Measurements from ENCODE around the gene FHIP2A. TPM values are rescaled to one million over a fixed set of nuclear protein-coding genes. Genes with fewer than 3 reads are reported as not detected.
A peak's percentile ranks its signal among the peaks of the same experiment; 100 is the strongest.

FHIP2A gene
- total RNA-seq, 1 experiment from 2014 or later = 7.8 TPM

DNA sequence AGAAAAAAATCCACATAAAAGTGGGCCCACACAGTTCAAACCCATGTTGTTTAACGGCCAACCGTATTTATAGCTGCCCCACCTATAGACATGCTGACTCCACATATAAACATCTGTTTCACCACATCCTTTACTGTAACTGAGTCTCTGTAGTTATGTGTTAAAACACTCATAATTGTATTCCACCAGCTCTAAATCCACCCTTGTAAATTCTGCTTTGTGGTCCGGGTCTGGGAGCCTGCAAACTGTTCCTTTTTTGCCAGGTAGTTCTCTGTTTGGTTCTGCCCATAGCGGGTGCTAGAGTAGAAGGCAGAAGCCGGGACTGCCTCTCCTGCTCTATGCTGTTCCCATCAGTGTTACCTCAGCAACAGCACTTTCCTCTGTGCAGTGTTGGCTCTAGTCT, 20.2 kb upstream of the FHIP2A start:
- DNase-seq = no peak
- H3K4me3 ChIP-seq (ENCODE audit: insufficient read depth, low read depth, low read length) = no peak overlapping the region
- no peaks in the 10 kb centered on the region for H3K36me3 ChIP-seq (replicated peaks; ENCODE audit: control insufficient read depth, insufficient read depth, low read length)
- no peaks in the 10 kb centered on the region for H3K27me3 ChIP-seq (ENCODE audit: control insufficient read depth, insufficient read depth, low read length)

DNA sequence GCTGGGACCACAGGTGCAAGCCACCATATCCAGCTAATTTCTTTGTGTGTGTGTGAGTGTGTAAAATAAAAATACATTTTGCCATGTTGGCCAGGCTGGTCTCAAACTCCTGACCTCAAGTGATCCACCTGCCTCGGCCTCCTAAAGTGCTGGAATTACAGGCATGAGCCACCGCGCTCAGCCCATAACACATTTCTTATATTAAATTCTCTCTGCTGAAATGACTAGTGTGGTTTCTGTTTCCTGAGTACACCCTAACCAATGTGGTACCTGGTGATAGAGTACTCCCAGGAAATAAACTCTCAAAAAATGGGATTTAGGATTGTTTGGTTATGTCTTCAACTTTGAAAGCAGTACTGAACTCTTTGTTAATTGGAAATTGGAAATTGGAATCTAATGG, 19.4 kb upstream of the FHIP2A start:
- DNase-seq = no peak
- no peaks in the 10 kb centered on the region for H3K36me3 ChIP-seq (replicated peaks; ENCODE audit: control insufficient read depth, insufficient read depth, low read length)
- H3K27me3 ChIP-seq (ENCODE audit: control insufficient read depth, insufficient read depth, low read length) = no peaks in the 10 kb centered on the region
- no peak overlapping the region for H3K4me3 ChIP-seq (ENCODE audit: insufficient read depth, low read depth, low read length)

GRCh38 chr10:114806562-114807391, 14.8 kb upstream of the FHIP2A start:
- no peak for DNase-seq
- H3K27me3 ChIP-seq (ENCODE audit: control insufficient read depth, insufficient read depth, low read length) = no peaks in the 10 kb centered on the region
- no peaks in the 10 kb centered on the region for H3K36me3 ChIP-seq (replicated peaks; ENCODE audit: control insufficient read depth, insufficient read depth, low read length)

GRCh38 chr10:114808982-114809381, 12.6 kb upstream of the FHIP2A start:
- H3K4me3 ChIP-seq (ENCODE audit: insufficient read depth, low read depth, low read length) = no peak overlapping the region

More at GRCh38 chr10:114806562-114807391, 14.8 kb upstream of the FHIP2A start:
- no peak overlapping the region for H3K4me3 ChIP-seq (ENCODE audit: insufficient read depth, low read depth, low read length)

DNA sequence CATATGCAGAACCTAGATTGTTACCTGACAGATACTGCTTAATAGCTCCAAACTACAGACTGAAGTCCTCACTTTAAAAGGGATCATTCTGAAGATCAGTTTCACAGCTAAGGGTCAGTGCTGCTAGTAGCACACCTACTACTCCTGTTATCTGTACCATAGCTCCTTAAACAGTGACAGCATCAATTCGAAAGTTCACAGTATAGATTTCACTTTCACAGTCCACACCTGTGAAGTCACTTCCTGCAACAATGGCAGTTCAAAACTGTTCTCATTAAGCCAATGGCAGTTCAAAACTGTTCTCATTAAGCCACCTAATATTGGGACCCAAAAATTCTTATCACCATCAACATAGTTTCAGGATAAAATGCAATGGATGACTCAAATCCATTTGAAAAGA, 10.7 kb upstream of the FHIP2A start:
- Histone ChIP-seq H3K36me3 (replicated peaks; ENCODE audit: control insufficient read depth, insufficient read depth, low read length) (no peaks in the 10 kb centered on the region), H3K4me3 (ENCODE audit: insufficient read depth, low read depth, low read length) (no peak overlapping the region), H3K27me3 (ENCODE audit: control insufficient read depth, insufficient read depth, low read length) (no peaks in the 10 kb centered on the region)
- DNase-seq = no peak

More at GRCh38 chr10:114808982-114809381, 12.6 kb upstream of the FHIP2A start:
- no peak for DNase-seq
- Histone ChIP-seq H3K36me3 (replicated peaks; ENCODE audit: control insufficient read depth, insufficient read depth, low read length) (no peaks in the 10 kb centered on the region), H3K27me3 (ENCODE audit: control insufficient read depth, insufficient read depth, low read length) (no peaks in the 10 kb centered on the region)

- Histone ChIP-seq H3K36me3 (replicated peaks; ENCODE audit: control insufficient read depth, insufficient read depth, low read length) (no peaks in the 10 kb centered on the region), H3K4me3 (ENCODE audit: insufficient read depth, low read depth, low read length) (no peak overlapping the region), H3K27me3 (ENCODE audit: control insufficient read depth, insufficient read depth, low read length) (no peaks in the 10 kb centered on the region)
- no peak for DNase-seq
Measured at GRCh38 chr10:114811862-114812261, 9.7 kb upstream of the FHIP2A start.

GRCh38 chr10:114815791-114816190, 5.8 kb upstream of the FHIP2A start:
- H3K4me3 ChIP-seq (ENCODE audit: insufficient read depth, low read depth, low read length) = no peak overlapping the region
- no peaks in the 10 kb centered on the region for H3K36me3 ChIP-seq (replicated peaks; ENCODE audit: control insufficient read depth, insufficient read depth, low read length)
- no peaks in the 10 kb centered on the region for H3K27me3 ChIP-seq (ENCODE audit: control insufficient read depth, insufficient read depth, low read length)
- DNase-seq = no peak

- H3K27me3 ChIP-seq (ENCODE audit: control insufficient read depth, insufficient read depth, low read length) = no peaks in the 10 kb centered on the region
- H3K36me3 ChIP-seq (replicated peaks; ENCODE audit: control insufficient read depth, insufficient read depth, low read length) = no peaks in the 10 kb centered on the region
- DNase-seq = peak; percentile 26
- H3K4me3 ChIP-seq (ENCODE audit: insufficient read depth, low read depth, low read length) = no peak overlapping the region
Measured at GRCh38 chr10:114816308-114816707, 5.3 kb upstream of the FHIP2A start.

DNA sequence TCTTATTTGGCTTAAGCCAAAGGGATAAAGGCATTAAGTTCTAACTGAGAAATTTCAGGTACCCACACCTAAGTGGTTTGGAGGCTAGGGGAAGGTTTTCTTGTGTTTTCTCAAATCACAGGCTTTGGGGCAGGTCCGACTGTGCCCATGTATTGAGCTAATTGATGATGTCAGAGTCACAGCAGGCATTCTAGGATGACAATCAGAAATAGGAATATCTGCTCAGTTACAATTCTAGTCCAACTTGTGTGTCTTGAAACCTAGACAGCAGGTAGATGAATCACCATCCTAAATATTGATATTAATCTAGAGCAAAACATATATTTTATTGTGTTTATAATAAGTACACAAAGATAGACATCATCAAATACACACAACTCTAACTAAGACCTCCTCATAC, 2.3 kb upstream of the FHIP2A start:
- H3K27me3 ChIP-seq (ENCODE audit: control insufficient read depth, insufficient read depth, low read length) = no peaks in the 10 kb centered on the region
- no peaks in the 10 kb centered on the region for H3K36me3 ChIP-seq (replicated peaks; ENCODE audit: control insufficient read depth, insufficient read depth, low read length)
- H3K4me3 ChIP-seq (ENCODE audit: insufficient read depth, low read depth, low read length) = no peak overlapping the region
- DNase-seq = no peak

GRCh38 chr10:114821915-114822443, 399 bp downstream of the FHIP2A start:
- peak; percentile 74 for DNase-seq
- Histone ChIP-seq H3K4me3 (ENCODE audit: insufficient read depth, low read depth, low read length) (peak overlapping the region; percentile 74), H3K27me3 (ENCODE audit: control insufficient read depth, insufficient read depth, low read length) (no peaks in the 10 kb centered on the region), H3K36me3 (replicated peaks; ENCODE audit: control insufficient read depth, insufficient read depth, low read length) (no peaks in the 10 kb centered on the region; the same call in 1 of the 2 replicates)

- no peaks in the 10 kb centered on the region; the same call in 1 of the 2 replicates for H3K36me3 ChIP-seq (replicated peaks; ENCODE audit: control insufficient read depth, insufficient read depth, low read length)
- DNase-seq = peak; percentile 73
- no peaks in the 10 kb centered on the region for H3K27me3 ChIP-seq (ENCODE audit: control insufficient read depth, insufficient read depth, low read length)
- peak overlapping the region; percentile 74 for H3K4me3 ChIP-seq (ENCODE audit: insufficient read depth, low read depth, low read length)
Measured at GRCh38 chr10:114822444-114823076, 980 bp downstream of the FHIP2A start.

DNA sequence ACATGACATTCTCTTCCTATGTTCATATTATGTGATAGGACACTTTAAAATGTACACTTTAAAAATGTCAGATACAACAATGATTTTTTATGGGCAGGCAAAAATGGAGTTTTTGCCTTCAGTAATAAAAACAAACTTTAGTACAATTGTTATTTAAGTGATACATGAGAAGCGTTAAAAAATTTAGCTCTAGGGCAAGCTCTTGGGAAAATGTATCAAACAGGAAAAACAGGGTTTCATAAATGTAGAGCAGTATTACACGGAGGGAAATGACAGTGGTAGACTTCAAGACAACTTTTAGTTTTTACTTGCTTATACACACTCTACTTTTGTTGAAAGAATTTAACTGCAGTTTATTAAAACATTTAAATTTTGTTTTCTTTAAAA, 1.5 kb downstream of the FHIP2A start:
- Histone ChIP-seq H3K27me3 (ENCODE audit: control insufficient read depth, insufficient read depth, low read length) (no peaks in the 10 kb centered on the region), H3K4me3 (ENCODE audit: insufficient read depth, low read depth, low read length) (peak overlapping the region; percentile 74), H3K36me3 (replicated peaks; ENCODE audit: control insufficient read depth, insufficient read depth, low read length) (no peaks in the 10 kb centered on the region; the same call in 1 of the 2 replicates)
- DNase-seq = no peak

GRCh38 chr10:114824391-114824790, 2.8 kb downstream of the FHIP2A start:
- H3K27me3 ChIP-seq (ENCODE audit: control insufficient read depth, insufficient read depth, low read length) = no peaks in the 10 kb centered on the region

DNA sequence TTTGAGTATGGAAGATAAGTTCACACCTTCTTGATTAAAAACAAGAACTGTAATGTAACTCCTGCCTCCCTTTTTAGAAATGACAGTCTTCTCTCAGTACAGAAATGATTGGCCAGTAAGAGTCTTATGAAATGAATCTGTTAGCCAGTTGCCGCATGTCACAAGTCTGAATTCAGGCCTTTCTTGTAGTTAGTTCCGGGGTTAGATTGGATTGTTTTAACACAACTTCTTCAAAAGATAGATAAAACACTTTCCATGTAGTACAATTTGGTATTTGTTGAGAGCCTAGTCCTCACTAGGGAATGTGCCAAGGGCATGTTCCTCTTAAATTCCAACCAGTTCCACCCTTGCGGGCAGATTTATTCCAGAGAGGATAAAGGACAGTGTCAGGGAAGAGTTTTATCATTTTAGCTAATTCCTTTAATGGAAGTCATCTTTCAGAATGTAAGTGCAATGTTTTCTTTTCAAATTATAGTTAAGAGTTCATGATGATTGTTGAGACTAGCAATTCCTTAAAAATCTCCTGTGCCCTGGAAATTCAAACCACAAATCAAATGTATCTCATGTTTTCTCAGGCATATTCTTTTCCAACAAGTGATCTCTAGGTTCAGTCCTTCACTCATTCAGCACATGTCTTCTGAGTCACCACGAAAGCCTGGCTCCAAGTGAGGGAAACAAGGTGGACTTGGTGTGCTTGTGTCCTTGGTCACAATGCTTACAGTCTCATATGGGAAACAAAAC, 4.1 kb downstream of the FHIP2A start:
- no peak for DNase-seq
- Histone ChIP-seq H3K27me3 (ENCODE audit: control insufficient read depth, insufficient read depth, low read length) (no peaks in the 10 kb centered on the region), H3K4me3 (ENCODE audit: insufficient read depth, low read depth, low read length) (no peak overlapping the region), H3K36me3 (replicated peaks; ENCODE audit: control insufficient read depth, insufficient read depth, low read length) (no peaks in the 10 kb centered on the region; the same call in 1 of the 2 replicates)

More at GRCh38 chr10:114824391-114824790, 2.8 kb downstream of the FHIP2A start:
- DNase-seq = no peak
- no peak overlapping the region for H3K4me3 ChIP-seq (ENCODE audit: insufficient read depth, low read depth, low read length)
- H3K36me3 ChIP-seq (replicated peaks; ENCODE audit: control insufficient read depth, insufficient read depth, low read length) = no peaks in the 10 kb centered on the region; the same call in 1 of the 2 replicates

All from H7 (cell line).